ENCODE data around the gene KIF25.

The KIF25 gene, protein sequence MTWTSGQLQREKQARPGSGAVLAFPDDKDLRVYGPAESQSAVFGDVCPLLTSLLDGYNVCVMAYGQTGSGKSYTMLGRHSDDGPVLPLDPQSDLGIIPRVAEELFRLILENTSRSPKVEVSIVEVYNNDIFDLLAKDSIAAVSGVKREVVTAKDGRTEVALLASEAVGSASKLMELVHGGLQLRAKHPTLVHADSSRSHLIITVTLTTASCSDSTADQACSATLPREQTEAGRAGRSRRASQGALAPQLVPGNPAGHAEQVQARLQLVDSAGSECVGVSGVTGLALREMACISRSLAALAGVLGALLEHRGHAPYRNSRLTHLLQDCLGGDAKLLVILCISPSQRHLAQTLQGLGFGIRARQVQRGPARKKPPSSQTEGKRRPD

GRCh38 chr6:167997642-167998041 is at the start of gene KIF25:
KIF25 (plus strand) TSS chr6:167997671; CDS start chr6:168029586, 31,915 bp downstream.
- no peak for DNase-seq (ENCODE audit: low read depth)

DNA sequence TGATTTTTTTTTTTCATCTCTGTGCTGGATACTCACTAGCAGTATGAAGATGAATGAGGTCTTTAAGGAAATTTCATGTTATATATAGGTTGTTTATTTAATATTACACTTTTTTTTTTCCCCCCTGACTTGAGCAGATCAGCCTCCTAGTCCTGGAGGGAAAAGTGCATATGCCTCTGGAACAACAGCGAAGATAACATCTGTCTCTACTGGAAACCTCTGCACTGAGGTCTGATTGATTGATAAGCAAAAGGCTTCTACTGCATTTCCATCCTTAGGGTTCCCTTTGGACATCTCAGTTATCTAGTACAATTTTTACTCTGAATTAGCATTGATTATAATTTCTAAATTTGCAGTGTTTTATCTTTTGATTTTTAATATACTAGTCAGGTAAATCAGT is 49.8 kb upstream of the KIF25 start:
- no peak for DNase-seq (ENCODE audit: low read depth)

- no peak for DNase-seq (ENCODE audit: low read depth)
Measured at GRCh38 chr6:167948716-167949115, 48.8 kb upstream of the KIF25 start.

GRCh38 chr6:167949121-167949684 is 48.3 kb upstream of the KIF25 start:
- no peak for DNase-seq (ENCODE audit: low read depth)

GRCh38 chr6:167951781-167952511 is 45.5 kb upstream of the KIF25 start:
- DNase-seq (ENCODE audit: low read depth) = no peak

DNA sequence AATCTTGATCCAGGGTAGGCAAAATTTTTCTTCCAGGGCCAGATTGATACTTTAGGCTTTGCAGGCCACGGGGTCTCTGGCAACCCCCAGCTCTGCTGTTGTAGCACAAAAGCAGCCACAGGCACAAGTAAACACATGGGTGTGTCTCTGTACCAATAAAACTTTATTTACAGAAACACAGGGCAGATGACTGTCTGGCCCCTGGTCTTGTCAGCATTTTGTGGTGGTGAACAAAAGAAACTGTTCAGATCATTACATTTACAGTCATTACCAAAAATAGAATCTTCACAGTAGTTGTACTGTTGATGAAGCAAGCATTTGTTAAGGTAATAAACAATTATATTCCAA is 45.0 kb upstream of the KIF25 start:
- no peak for DNase-seq (ENCODE audit: low read depth)

- DNase-seq (ENCODE audit: low read depth) = no peak
Measured at GRCh38 chr6:167953551-167953950, 43.9 kb upstream of the KIF25 start.

- no peak for DNase-seq (ENCODE audit: low read depth)
Measured at GRCh38 chr6:167954151-167954550, 43.3 kb upstream of the KIF25 start.

- no peak for DNase-seq (ENCODE audit: low read depth)
Measured at GRCh38 chr6:167956491-167956890, 41.0 kb upstream of the KIF25 start.

GRCh38 chr6:167956983-167957492 is 40.4 kb upstream of the KIF25 start:
- no peak for DNase-seq (ENCODE audit: low read depth)

- no peak for DNase-seq (ENCODE audit: low read depth)
Measured at GRCh38 chr6:167957626-167958025, 39.8 kb upstream of the KIF25 start.

GRCh38 chr6:167960579-167960978 is 36.9 kb upstream of the KIF25 start:
- no peak for DNase-seq (ENCODE audit: low read depth)

GRCh38 chr6:167962711-167963110 is 34.8 kb upstream of the KIF25 start:
- no peak for DNase-seq (ENCODE audit: low read depth)

GRCh38 chr6:167963589-167964057 is 33.8 kb upstream of the KIF25 start:
- no peak for DNase-seq (ENCODE audit: low read depth)

GRCh38 chr6:167965592-167966539 is 31.6 kb upstream of the KIF25 start:
- DNase-seq (ENCODE audit: low read depth) = no peak

DNA sequence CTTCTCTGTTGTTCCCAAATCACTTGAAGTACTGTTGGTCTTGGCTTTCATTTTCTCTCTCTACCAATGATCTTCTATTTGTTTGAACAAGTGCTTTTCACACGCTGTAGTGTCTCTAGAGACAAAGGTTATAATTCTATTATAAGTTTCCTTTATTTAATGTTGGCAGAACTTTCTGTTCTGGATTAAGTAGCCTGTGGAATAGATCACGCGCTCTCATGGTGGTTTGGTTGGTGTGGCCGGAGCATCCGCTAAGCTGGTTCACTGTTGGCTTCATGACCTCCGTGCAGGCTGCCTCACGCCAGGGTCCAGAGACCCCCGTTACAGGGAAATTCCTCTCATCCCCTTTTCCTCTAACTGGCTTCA is 30.9 kb upstream of the KIF25 start:
- no peak for DNase-seq (ENCODE audit: low read depth)

DNA sequence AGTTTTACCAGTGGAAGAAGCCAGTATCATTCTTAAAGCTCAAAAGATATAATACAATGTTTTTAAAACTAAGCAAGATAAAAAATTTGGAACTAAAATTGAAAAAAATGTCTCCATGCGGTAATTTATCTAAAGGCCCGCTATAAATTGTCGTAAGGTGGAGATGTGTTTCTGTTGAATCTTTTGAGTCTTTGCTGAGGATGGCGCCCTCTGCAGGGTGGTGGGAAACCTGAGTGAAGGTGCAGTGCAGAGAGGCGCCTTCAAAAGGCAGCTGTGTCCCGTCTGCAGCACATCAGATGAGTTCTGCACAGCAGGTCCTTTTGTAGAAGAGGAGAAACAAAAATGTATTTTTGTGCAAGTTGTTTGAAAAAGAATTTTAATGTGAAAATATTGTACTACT is 29.4 kb upstream of the KIF25 start:
- no peak for DNase-seq (ENCODE audit: low read depth)

DNA sequence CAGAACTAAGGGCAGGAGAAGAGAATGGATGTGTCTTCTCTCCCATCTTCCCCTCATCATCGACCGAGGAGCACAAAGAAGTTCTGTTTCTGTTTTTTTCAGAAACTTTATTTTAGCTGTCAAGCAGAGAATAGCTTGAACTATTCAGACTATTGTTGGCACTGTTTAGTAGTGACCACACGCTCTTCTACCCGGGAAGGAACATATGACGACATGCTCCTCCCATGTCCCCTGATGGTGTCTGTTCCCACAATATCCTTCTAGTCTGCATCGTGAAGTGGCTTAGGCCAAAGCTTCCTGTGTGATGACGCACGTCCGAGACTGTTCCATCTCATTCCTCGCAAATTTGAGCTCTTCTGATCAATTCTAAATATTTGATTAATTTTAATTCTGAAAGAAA is 27.2 kb upstream of the KIF25 start:
- no peak for DNase-seq (ENCODE audit: low read depth)

DNA sequence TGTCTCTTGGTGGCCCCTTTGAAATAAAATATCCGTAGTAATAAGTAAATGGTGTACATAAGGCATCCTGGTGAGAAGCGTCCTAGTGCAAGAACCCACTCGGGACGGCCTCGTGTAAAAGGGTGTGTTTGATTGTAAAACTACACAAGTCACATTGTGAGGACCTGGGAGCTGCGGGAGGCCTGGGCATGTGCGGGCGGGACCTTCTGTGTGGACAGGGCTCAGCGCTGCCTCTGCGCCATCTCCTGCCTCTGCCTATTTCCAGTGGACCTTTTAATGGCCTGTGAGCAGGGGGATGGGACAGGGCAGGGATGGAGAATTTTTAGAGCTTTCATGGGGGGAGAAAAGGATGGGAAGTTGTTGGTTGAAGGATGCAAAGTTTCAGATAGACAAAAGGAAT is 25.3 kb upstream of the KIF25 start:
- no peak for DNase-seq (ENCODE audit: low read depth)

- no peak for DNase-seq (ENCODE audit: low read depth)
Measured at GRCh38 chr6:167973148-167973885, 24.2 kb upstream of the KIF25 start.

All from activated T-helper 9 cell treated with anti-CD3 and anti-CD28 coated beads, Interleukin-2, amount 50 U/mL, for 16 hours (primary cell).